Left lung (tissue), 10 donors: ENCODE data around the gene MDM4. TPM values are rescaled to one million over a fixed set of nuclear protein-coding genes. Genes with fewer than 3 reads are reported as not detected.

Experiments
- ATAC-seq: fragments of 200-7000 bp; cut with Tn5 transposase; one replicate; pipeline ENCODE4 v1.9.1; 2020; ENCODE audit warnings: moderate library complexity
- DNase-seq, 4 donors: peaks; one replicate each; pipeline ENCODE4 v3.0.0-alpha.2; 2013 to 2020
- H3K27ac ChIP-seq, 2 donors: fragments of 200-600 bp; sonication (generic) in 1 of 2; one replicate each; pipeline versions ENCODE4 v1.5.0 to v1.8.0; 2020 to 2021
- H3K27me3 ChIP-seq, 2 donors: fragments of 200-600 bp; sonication (generic) in 1 of 2; one replicate each; pipeline versions ENCODE4 v1.5.0 to v1.8.0; 2020 to 2021
- H3K36me3 ChIP-seq, 2 donors: fragments of 200-600 bp; sonication (generic) in 1 of 2; one replicate each; pipeline versions ENCODE4 v1.5.0 to v1.8.0; 2020 to 2021
- H3K4me1 ChIP-seq, 2 donors: fragments of 200-600 bp; one replicate each; pipeline ENCODE4 v1.8.0; 2021
- H3K4me3 ChIP-seq, 2 donors: fragments of 200-600 bp; sonication (generic) in 1 of 2; one replicate each; pipeline versions ENCODE4 v1.5.0 to v1.8.0; 2020 to 2021; ENCODE audit warnings: mild to moderate bottlenecking in 1 of 2
- H3K9me3 ChIP-seq, 2 donors: fragments of 200-600 bp; sonication (generic) in 1 of 2; one replicate each; pipeline versions ENCODE4 v1.5.0 to v1.8.0; 2020 to 2021
- intact Hi-C, 2 donors: fragments of 100-400 bp; cut with DNase I; formaldehyde crosslinking; loops; one replicate each; pipeline versions ENCODE4 v1.11.2 to v1.14.2; 2022
- polyA plus RNA-seq, 6 donors: library from polyadenylated mRNA; unstranded; fragments of 120-200 nt; gene quantifications; one replicate each; pipeline ENCODE4 v1.2.1, GENCODE V29; 2013; ENCODE audit not compliant: insufficient read length in 6 of 6
- total RNA-seq, 2 donors: library from RNA; stranded (reverse); fragmentation: NEBNext Ultra II Directional; extraction: Animal tissue kit (Norgen Biotek cat#: 25700); gene quantifications; one replicate each; pipeline ENCODE4 v1.2.1, GENCODE V29; 2021
- TF ChIP-seq, protein P1 (sequence below), 2 donors: fragments of 200-600 bp; sonication (generic) in 1 of 2; IDR thresholded peaks; one replicate each; pipeline versions ENCODE4 v1.5.0 to v1.8.0; 2021; ENCODE audit warnings: antibody characterized with exemption in 2 of 2
- donor health status: DM: no; HTN: yes; CAD: no.
- donor health status: DM: no; HTN: no; CAD: no.

Gene MDM4
- total and polyA plus RNA-seq, 8 donors: 46.7 to 93.0 (median 77.9) TPM

DNA sequence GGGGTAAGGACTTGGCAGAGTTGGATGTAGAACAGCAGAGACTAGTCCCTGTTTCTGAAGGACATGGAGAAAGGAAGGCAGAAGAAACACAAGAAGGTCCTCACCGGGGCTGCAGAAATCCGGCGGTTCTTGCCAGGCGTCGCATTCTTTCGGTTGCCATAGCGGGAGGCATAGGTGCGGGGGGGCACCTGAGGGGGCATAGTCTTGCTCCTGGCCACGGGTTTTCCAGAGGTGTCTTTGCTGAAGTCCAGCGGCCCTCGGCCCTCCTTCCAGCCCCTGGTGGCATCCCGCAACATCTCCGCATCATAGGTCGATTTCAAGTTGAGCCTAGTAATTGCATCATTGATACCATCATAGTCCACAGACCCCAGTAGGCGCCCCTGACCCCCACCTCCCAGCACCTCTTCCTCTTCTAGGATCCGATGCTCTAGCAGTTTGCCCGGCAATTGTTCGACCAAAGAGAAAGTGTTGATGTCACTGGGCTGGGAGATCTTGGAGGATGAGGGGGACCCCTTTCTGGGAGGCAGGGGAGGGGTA lies 47.4 kb upstream of the MDM4 start:
- intact Hi-C loops: no loop called here
- no peak for ATAC-seq
- no peak for DNase-seq
- Histone ChIP-seq H3K4me1 (peaks cover 0 to 16% of the 10 kb centered on the region in 2 donors), H3K27ac (peak overlapping the region in 1 of 2 donors; percentile 40), H3K36me3 (peaks cover 0 to 16% of the 10 kb centered on the region in 2 donors), H3K27me3 (no peaks in the 10 kb centered on the region), H3K4me3 (no peak overlapping the region), H3K9me3 (no peaks in the 10 kb centered on the region)
- TF ChIP-seq, protein P1, sequence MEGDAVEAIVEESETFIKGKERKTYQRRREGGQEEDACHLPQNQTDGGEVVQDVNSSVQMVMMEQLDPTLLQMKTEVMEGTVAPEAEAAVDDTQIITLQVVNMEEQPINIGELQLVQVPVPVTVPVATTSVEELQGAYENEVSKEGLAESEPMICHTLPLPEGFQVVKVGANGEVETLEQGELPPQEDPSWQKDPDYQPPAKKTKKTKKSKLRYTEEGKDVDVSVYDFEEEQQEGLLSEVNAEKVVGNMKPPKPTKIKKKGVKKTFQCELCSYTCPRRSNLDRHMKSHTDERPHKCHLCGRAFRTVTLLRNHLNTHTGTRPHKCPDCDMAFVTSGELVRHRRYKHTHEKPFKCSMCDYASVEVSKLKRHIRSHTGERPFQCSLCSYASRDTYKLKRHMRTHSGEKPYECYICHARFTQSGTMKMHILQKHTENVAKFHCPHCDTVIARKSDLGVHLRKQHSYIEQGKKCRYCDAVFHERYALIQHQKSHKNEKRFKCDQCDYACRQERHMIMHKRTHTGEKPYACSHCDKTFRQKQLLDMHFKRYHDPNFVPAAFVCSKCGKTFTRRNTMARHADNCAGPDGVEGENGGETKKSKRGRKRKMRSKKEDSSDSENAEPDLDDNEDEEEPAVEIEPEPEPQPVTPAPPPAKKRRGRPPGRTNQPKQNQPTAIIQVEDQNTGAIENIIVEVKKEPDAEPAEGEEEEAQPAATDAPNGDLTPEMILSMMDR (IDR thresholded peaks at IDR 0.05): no peak

DNA sequence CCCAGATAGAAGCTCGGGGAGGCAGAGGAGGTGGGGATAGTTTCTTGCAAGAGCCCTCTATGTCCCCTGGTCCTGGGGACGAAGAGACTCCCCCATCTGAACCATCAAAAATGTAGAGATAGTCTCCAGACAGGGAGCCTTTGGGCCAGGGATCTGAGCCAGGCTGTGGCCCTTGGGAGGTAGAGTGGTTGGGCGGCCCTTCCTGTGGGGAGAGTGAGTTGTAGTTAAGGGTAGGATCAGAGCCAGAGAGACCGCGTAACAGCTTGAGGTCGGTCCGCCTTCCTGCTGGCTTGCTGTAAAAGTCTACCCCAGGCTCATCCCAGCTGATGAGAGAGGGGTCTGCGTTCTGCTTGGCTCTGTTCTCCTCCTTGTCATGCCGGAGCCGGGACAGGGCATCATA lies 46.9 kb upstream of the MDM4 start:
- DNase-seq (no peak), ATAC-seq (no peak)
- Histone ChIP-seq H3K36me3 (peaks cover 0 to 16% of the 10 kb centered on the region in 2 donors), H3K27ac (no peak overlapping the region), H3K9me3 (no peaks in the 10 kb centered on the region), H3K27me3 (no peaks in the 10 kb centered on the region), H3K4me1 (peaks cover 0 to 13% of the 10 kb centered on the region in 2 donors), H3K4me3 (no peak overlapping the region)
- intact Hi-C loops: no loop called here
- TF ChIP-seq, protein P1 (IDR thresholded peaks at IDR 0.05): no peak

DNA sequence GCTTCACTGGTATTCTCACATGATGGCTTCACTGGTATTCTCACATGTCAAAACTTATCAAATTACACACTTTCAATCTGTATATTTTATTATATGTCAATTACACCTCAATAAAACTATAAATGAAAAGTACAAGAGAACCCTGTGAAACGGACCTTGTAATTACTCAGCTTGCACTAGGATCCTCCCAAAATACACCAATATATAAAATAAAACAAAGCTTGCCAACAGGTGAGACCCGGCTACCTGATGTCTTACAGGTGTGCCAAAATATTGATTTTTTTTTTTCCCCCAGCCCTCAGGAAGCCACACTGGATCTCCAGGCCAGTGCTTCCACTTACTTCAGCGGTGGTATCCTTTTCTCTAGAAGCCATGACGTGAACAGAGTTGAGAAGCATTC lies 44.5 kb upstream of the MDM4 start:
- ATAC-seq (no peak), DNase-seq (no peak)
- Histone ChIP-seq H3K36me3 (peaks cover 0 to 16% of the 10 kb centered on the region in 2 donors), H3K4me1 (peaks cover 7 to 17% of the 10 kb centered on the region in 2 donors), H3K4me3 (no peak overlapping the region), H3K27me3 (no peaks in the 10 kb centered on the region), H3K27ac (no peak overlapping the region), H3K9me3 (no peaks in the 10 kb centered on the region)
- intact Hi-C loops: no loop called here
- TF ChIP-seq, protein P1 (IDR thresholded peaks at IDR 0.05): no peak

DNA sequence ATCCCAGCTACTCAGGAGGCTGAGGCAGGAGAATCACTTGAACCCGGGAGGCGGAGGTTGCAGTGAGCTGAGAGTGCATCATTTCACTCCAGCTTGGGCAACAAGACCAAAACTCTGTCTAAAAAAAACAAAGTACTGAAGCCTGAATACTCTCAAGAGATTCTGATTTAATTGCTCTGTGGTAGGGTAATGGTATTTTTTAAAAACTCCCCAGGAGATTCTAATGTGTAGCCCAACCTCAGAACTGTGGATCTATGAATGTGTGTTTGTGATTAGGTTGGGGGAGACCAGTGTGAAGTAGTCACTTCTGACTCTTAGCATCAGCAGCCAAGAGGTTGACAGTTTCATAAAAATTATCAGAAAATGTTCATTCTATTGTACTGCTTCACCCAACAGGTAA lies 43.5 kb upstream of the MDM4 start:
- Histone ChIP-seq H3K27me3 (no peaks in the 10 kb centered on the region), H3K4me3 (no peak overlapping the region), H3K36me3 (peaks cover 0 to 16% of the 10 kb centered on the region in 2 donors), H3K4me1 (peaks cover 11 to 22% of the 10 kb centered on the region in 2 donors), H3K9me3 (no peaks in the 10 kb centered on the region), H3K27ac (peak overlapping the region in 1 of 2 donors; percentile 2)
- no peak for ATAC-seq
- DNase-seq: no peak
- TF ChIP-seq, protein P1 (IDR thresholded peaks at IDR 0.05): no peak
- intact Hi-C loops: no loop called here

DNA sequence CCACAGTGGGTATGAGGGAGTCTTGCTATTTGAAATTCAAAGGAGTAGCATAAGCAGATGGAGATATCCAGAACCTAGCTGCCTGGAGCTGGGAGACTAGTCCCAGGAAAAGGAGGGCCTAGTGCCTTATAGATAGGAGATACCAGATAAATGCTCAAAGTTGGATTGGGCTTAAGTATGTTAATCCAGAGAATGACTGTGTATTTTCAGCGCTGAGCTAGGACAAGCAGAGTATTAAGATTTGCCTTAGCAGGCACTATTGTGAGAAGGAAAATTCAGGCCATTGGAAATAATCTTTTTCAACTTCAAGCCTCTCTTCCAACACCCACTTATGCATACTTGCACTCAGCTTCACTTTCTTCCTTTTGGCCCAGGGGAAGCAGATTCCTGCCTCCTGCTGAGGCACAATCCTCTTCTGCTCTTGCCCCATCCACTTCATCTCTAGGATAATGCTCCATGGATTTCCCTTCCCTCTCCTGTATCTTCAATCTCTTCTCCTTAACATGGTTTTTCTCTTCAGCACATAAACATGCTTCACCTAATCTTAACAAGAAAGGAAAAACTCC lies 42.7 kb upstream of the MDM4 start:
- ATAC-seq (peak; percentile 48), DNase-seq (no peak)
- intact Hi-C loops: no loop called here
- Histone ChIP-seq H3K27me3 (no peaks in the 10 kb centered on the region), H3K4me3 (no peak overlapping the region), H3K4me1 (peaks cover 11 to 29% of the 10 kb centered on the region in 2 donors), H3K36me3 (peaks cover 0 to 12% of the 10 kb centered on the region in 2 donors), H3K9me3 (no peaks in the 10 kb centered on the region), H3K27ac (peak overlapping the region in 1 of 2 donors; percentile 2)
- TF ChIP-seq, protein P1 (IDR thresholded peaks at IDR 0.05): no peak
